Kidney (tissue), 14 donors: ENCODE results near the gene EIF5. TPM values are rescaled to one million over a fixed set of nuclear protein-coding genes. Genes with fewer than 3 reads are reported as not detected.

Source experiments
- DNase-seq, 5 donors: peaks; one replicate each; pipeline ENCODE4 v3.0.0-alpha.2; 2013 to 2020
- FAIRE-seq: peaks from 2 replicates; lab custom pipeline; 2012; peaks lifted over from hg19 to GRCh38; lab: Jason Lieb, UNC
- H3K27ac ChIP-seq, 2 donors: one replicate each; pipeline ENCODE4 v1.7.0; 2013; ENCODE audit warnings: low read depth in 2 of 2, low read length in 2 of 2, inconsistent platforms in 1 of 2
- H3K27me3 ChIP-seq: one replicate; pipeline ENCODE4 v1.7.1; 2013; ENCODE audit warnings: low read length, inconsistent platforms; ENCODE audit not compliant: control insufficient read depth, insufficient read depth
- H3K36me3 ChIP-seq, 3 donors: one replicate each; pipeline versions ENCODE4 v1.7.0 to v1.7.1; 2013; ENCODE audit warnings: low read length in 3 of 3, control low read depth in 1 of 3, inconsistent platforms in 1 of 3; ENCODE audit not compliant: insufficient read depth in 3 of 3, control insufficient read depth in 2 of 3
- H3K4me1 ChIP-seq, 3 donors: one replicate each; pipeline versions ENCODE4 v1.7.0 to v1.7.1; 2013; ENCODE audit warnings: low read length in 3 of 3, inconsistent platforms in 1 of 3, low read depth in 1 of 3; ENCODE audit not compliant: control insufficient read depth in 2 of 3, insufficient read depth in 2 of 3
- H3K4me3 ChIP-seq, 3 donors: one replicate each; pipeline versions ENCODE4 v1.7.0 to v1.8.1; 2013; ENCODE audit warnings: low read length in 3 of 3, control low read depth in 1 of 3, inconsistent platforms in 1 of 3
- H3K9ac ChIP-seq, 3 donors: one replicate each; pipeline versions ENCODE4 v1.7.0 to v1.7.1; 2013; ENCODE audit warnings: low read length in 3 of 3, control low read depth in 1 of 3, inconsistent platforms in 1 of 3
- H3K9me3 ChIP-seq, 3 donors: one replicate each; pipeline versions ENCODE4 v1.7.0 to v1.7.1; 2013; ENCODE audit warnings: low read length in 3 of 3, control low read depth in 1 of 3, inconsistent platforms in 1 of 3; ENCODE audit not compliant: control insufficient read depth in 2 of 3, insufficient read depth in 1 of 3
- CTCF ChIP-seq: IDR thresholded peaks from 3 replicates; pipeline ENCODE4 v1.5.1; 2012; ENCODE audit warnings: mild to moderate bottlenecking, moderate library complexity, borderline replicate concordance; ENCODE audit not compliant: insufficient read depth; ENCODE audit errors: extremely low read depth
- intact Hi-C: fragments of 100-400 bp; cut with DNase I; formaldehyde crosslinking; loops from one replicate; pipeline ENCODE4 v1.11.1; 2022
- polyA plus RNA-seq: library from polyadenylated mRNA; stranded (reverse); fragments of 350-450 nt; fragmentation: Illumina TruSeq; extraction: RNeasy Lipid Tissue Mini Kit (QIAGEN cat#74804); gene quantifications from one replicate; pipeline ENCODE4 v1.2.3, GENCODE V29; 2014; ENCODE audit warnings: low read depth, low replicate concordance; ENCODE audit not compliant: insufficient read depth
- total RNA-seq: library from RNA; stranded (reverse); fragmentation: NEBNext Ultra II Directional; extraction: Animal tissue kit (Norgen Biotek cat#: 25700); gene quantifications from one replicate; pipeline ENCODE4 v1.2.1, GENCODE V29; 2021
- donor health status: control.
- donor health status: control.
- donor health status: control.
- donor health status: control.
- donor health status: control.
- donor health status: DM: yes; HTN: yes; CAD: no.
- donor health status: Normal renal cell carcinoma (clear cell type).

The EIF5 gene
- total and polyA plus RNA-seq, 2 donors from 2014 or later: 91.2 to 229 TPM

GRCh38 chr14:103286460-103286859 lies 47.6 kb upstream of the EIF5 start:
- Histone ChIP-seq H3K4me1 (peaks cover 0 to 5% (median 0%) of the 10 kb centered on the region in 3 donors), H3K4me3 (no peak overlapping the region), H3K9me3 (no peaks in the 10 kb centered on the region), H3K36me3 (no peaks in the 10 kb centered on the region), H3K9ac (no peak overlapping the region), H3K27ac (no peak overlapping the region), H3K27me3 (no peaks in the 10 kb centered on the region)
- DNase-seq (no peak), FAIRE-seq (no peak)
- no peak for TF ChIP-seq CTCF
- intact Hi-C loops: no loop called here

GRCh38 chr14:103286968-103287850 lies 46.8 kb upstream of the EIF5 start:
- TF ChIP-seq CTCF: no peak
- no peak overlapping the region for H3K9ac ChIP-seq
- no peaks in the 10 kb centered on the region for H3K36me3 ChIP-seq
- no peaks in the 10 kb centered on the region for H3K4me1 ChIP-seq
- no peaks in the 10 kb centered on the region for H3K9me3 ChIP-seq
- no peak overlapping the region for H3K4me3 ChIP-seq
- intact Hi-C loops: no loop called here
- DNase-seq (no peak), FAIRE-seq (no peak)
- no peak overlapping the region for H3K27ac ChIP-seq
- no peaks in the 10 kb centered on the region for H3K27me3 ChIP-seq

GRCh38 chr14:103288076-103288766 lies 45.8 kb upstream of the EIF5 start:
- Histone ChIP-seq H3K27me3 (no peaks in the 10 kb centered on the region), H3K9me3 (no peaks in the 10 kb centered on the region), H3K4me3 (no peak overlapping the region), H3K27ac (no peak overlapping the region), H3K36me3 (no peaks in the 10 kb centered on the region), H3K4me1 (no peaks in the 10 kb centered on the region), H3K9ac (no peak overlapping the region)
- FAIRE-seq (no peak), DNase-seq (no peak)
- intact Hi-C loops: no loop called here
- no peak for TF ChIP-seq CTCF
